ENCODE measurements around the gene ETFB. TPM values are rescaled to one million over a fixed set of nuclear protein-coding genes. Genes with fewer than 3 reads are reported as not detected.
A peak's percentile ranks its signal among the peaks of the same experiment; 100 is the strongest.

ETFB gene
- total RNA-seq, 4 donors from 2014 or later: 18.8 to 56.6 (median 32.8) TPM

DNA sequence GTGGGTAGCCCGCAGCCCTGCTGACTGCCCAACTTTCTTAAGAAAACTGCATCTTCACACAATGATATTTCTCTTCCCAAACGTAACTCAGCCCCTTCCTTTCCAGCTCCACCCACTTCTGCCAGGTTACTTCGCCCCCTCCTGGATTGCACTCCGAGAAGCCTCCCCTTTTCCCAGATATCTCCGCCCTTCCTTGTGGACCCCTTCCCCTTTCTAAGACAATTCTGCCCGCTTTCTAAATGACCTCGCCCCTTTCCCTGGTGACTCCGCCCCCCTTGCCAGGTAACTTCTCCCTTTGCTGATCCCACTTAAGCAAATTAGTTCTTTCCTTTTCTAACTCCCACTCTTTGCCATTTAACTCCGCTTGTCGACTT, 26.9 kb downstream of the ETFB start:
- H3K9me3 ChIP-seq: no peaks in the 10 kb centered on the region
- H3K27ac ChIP-seq: peak overlapping the region; percentile 44 to 84
- no peaks in the 10 kb centered on the region for H3K27me3 ChIP-seq
- H3K36me3 ChIP-seq: no peaks in the 10 kb centered on the region
- peak overlapping the region; percentile 61 to 67 for H3K4me3 ChIP-seq
- TF ChIP-seq CTCF (IDR thresholded peaks at IDR 0.05) (no peak), POLR2A (IDR thresholded peaks at IDR 0.05) (no peak)
- no peaks in the 10 kb centered on the region for H3K4me1 ChIP-seq
- DNase-seq: no peak
- intact Hi-C loops (cut with DNase I; ENCODE audit: low total_unique reads): no loop called here

DNA sequence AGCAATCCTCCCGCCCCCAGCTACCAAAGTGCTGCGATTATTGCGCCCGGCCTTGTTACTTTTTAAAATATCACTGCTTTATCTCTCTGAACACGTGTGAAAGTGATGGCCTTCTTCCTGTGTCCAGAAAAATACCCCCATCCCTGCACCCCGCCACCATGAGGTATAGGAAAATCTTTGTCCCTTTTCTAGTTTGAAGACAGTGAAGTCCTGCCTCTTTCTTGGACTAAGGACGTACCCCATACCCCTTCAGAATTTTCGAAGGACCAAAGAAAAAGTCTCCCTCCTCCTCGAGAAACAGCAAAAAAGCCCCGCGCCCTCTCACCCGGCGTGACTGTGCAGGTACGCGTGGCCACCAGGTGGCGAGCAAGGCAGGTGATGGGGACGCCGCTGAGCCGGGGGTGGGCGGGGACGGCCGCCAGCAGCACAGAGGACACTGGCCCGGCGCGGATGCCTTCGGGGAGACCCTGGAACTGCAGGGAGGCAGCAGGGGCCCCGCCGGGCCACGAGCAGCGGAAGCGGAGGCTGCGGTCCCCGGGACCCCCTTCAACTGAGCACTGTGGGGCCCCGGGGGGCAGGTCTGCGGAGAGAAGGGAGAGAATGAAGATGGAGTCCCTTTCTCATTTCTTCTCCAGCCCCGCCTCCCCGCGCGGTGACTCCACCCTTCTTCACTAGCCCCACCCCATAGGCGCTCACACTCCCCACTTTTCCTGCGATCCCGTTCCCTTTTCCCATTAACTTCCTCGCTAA, 27.4 kb downstream of the ETFB start:
- H3K4me3 ChIP-seq: peak overlapping the region; percentile 61 to 67
- peak; percentile 86 to 87 for DNase-seq
- H3K4me1 ChIP-seq: no peaks in the 10 kb centered on the region
- no peaks in the 10 kb centered on the region for H3K27me3 ChIP-seq
- no peaks in the 10 kb centered on the region for H3K36me3 ChIP-seq
- H3K9me3 ChIP-seq: no peaks in the 10 kb centered on the region
- TF ChIP-seq POLR2A (IDR thresholded peaks at IDR 0.05) (no peak), CTCF (IDR thresholded peaks at IDR 0.05) (peak; percentile 82 to 92 (median 88))
- H3K27ac ChIP-seq: peak overlapping the region; percentile 44 to 84
- intact Hi-C loops (cut with DNase I; ENCODE audit: low total_unique reads): no loop called here

DNA sequence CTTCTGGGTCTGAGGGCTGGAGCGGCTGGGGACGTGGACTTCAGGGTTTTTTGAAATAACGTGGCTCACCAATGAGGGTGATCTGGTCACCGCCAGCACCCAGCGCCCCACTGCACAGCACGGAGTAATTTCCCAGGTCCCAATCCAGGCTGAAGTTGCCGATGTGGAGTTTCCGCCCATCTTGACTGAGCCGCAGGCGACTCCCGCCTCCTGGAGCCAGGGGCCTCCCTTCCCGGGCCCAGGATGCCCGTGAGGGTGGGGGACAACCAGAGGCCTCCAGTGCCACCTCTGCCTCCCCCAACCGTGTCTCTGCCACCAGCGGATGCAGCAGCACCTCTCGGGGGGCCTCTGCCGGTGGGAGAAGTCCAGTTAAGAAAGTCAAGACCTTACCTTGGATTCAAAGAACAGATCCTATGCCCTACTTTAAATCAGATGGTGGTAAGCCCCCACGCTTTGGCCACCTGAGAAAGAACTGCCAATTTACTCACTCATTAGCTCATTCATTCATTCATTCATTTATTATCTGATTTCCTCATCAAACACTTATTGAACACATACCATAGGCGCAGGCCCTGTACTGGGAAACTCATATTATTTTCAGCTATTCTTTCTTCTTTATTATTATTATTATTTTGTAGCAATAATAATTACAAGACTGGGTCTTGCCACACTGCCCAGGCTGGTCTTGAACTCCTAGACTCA, 28.2 kb downstream of the ETFB start:
- Histone ChIP-seq H3K27me3 (no peaks in the 10 kb centered on the region), H3K27ac (peak overlapping the region in 1 of 2 donors; percentile 84), H3K4me1 (no peaks in the 10 kb centered on the region), H3K9me3 (no peaks in the 10 kb centered on the region), H3K4me3 (no peak overlapping the region), H3K36me3 (no peaks in the 10 kb centered on the region)
- DNase-seq: no peak
- TF ChIP-seq POLR2A (IDR thresholded peaks at IDR 0.05) (no peak), CTCF (IDR thresholded peaks at IDR 0.05) (no peak)
- intact Hi-C loops (cut with DNase I; ENCODE audit: low total_unique reads): no loop called here

GRCh38 chr19:51337141-51337860, 28.9 kb downstream of the ETFB start:
- Histone ChIP-seq H3K27me3 (no peaks in the 10 kb centered on the region), H3K27ac (no peak overlapping the region), H3K36me3 (no peaks in the 10 kb centered on the region), H3K4me1 (no peaks in the 10 kb centered on the region), H3K9me3 (no peaks in the 10 kb centered on the region), H3K4me3 (no peak overlapping the region)
- TF ChIP-seq POLR2A (IDR thresholded peaks at IDR 0.05): no peak
- TF ChIP-seq CTCF (IDR thresholded peaks at IDR 0.05): no peak
- intact Hi-C loops (cut with DNase I; ENCODE audit: low total_unique reads): no loop called here
- no peak for DNase-seq
